GM13976 (cell line): Measurements from ENCODE around the gene ATP9A.

Experiments
- DNase-seq: peaks from one replicate; pipeline ENCODE4 v3.0.0; 2012; ENCODE audit warnings: low spot score
- CTCF ChIP-seq: IDR thresholded peaks from 2 replicates; pipeline ENCODE4 v1.5.1; 2012; ENCODE audit warnings: borderline replicate concordance, mild to moderate bottlenecking; ENCODE audit not compliant: insufficient read depth; ENCODE audit errors: extremely low read depth, missing control alignments, control extremely low read depth
- in situ Hi-C: fragments of 300-500 bp; cut with MboI; formaldehyde crosslinking; loops from one replicate; pipeline ENCODE4 v1.12.0; 2022; ENCODE audit warnings: low sequenced_read_pairs, mixed read lengths, inconsistent platforms; ENCODE audit not compliant: unreplicated experiment

The ATP9A gene

GRCh38 chr20:51604851-51605250 is 163.3 kb downstream of the ATP9A start:
- no peak for DNase-seq
- in situ Hi-C loops = loop anchor here (25.0 kb wide), 1 partner anchor 618 kb away; no protein-coding TSS in a partner anchor
- no peak for TF ChIP-seq CTCF

- in situ Hi-C loops = loop anchor here (25.0 kb wide), 1 partner anchor 615 kb away; no protein-coding TSS in a partner anchor
- no peak for TF ChIP-seq CTCF
Observed at GRCh38 chr20:51602131-51602530, 166.1 kb downstream of the ATP9A start.

GRCh38 chr20:51600950-51601349 is 167.2 kb downstream of the ATP9A start:
- in situ Hi-C loops = loop anchor here (25.0 kb wide), 1 partner anchor 614 kb away; no protein-coding TSS in a partner anchor
- DNase-seq = no peak

More at GRCh38 chr20:51602131-51602530, 166.1 kb downstream of the ATP9A start:
- no peak for DNase-seq

GRCh38 chr20:51600016-51600420 is 168.2 kb downstream of the ATP9A start:
- no peak for TF ChIP-seq CTCF
- DNase-seq = no peak
- in situ Hi-C loops = loop anchor here (25.0 kb wide), 1 partner anchor 613 kb away; no protein-coding TSS in a partner anchor

More at GRCh38 chr20:51600950-51601349, 167.2 kb downstream of the ATP9A start:
- TF ChIP-seq CTCF = no peak

GRCh38 chr20:51598556-51598955 is 169.6 kb downstream of the ATP9A start:
- DNase-seq = no peak
- TF ChIP-seq CTCF = no peak
- in situ Hi-C loops = loop anchor here (10.0 kb wide), 1 partner anchor 224 kb away; no protein-coding TSS in a partner anchor

GRCh38 chr20:51597389-51598231 is 170.6 kb downstream of the ATP9A start:
- DNase-seq = no peak
- in situ Hi-C loops = loop anchor here (10.0 kb wide), 1 partner anchor 223 kb away; no protein-coding TSS in a partner anchor
- TF ChIP-seq CTCF = no peak
